Measurements from ENCODE around the gene ENPP1.

ENPP1 gene

DNA sequence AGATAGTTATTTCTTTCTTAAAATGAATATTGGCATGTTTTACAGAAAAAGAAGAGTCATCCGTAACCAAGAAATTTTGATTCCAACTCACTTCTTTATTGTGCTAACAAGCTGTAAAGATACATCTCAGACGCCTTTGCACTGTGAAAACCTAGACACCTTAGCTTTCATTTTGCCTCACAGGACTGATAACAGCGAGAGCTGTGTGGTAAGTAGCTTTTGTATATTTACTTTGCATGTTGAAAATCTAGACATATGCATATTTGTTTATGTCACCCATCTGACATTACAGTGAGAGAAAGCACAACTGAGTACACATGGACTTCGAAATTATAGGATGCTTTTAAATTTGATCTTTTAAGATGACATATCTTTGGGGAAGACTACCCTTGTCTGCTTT, 78.7 kb downstream of the ENPP1 start:
- no peaks in the 10 kb centered on the region for H3K9me2 ChIP-seq (replicated peaks; ENCODE audit: insufficient read depth, low read length)
- no peak overlapping the region for H3K4me2 ChIP-seq (ENCODE audit: low read depth, low read length, poor library complexity, severe bottlenecking)
- no peak overlapping the region for H3K9ac ChIP-seq (ENCODE audit: low read length)
- no peaks in the 10 kb centered on the region for H3K27me3 ChIP-seq (ENCODE audit: low read length)
- H4K20me1 ChIP-seq (ENCODE audit: low read depth, low read length): no peaks in the 10 kb centered on the region
- H3K9me3 ChIP-seq (ENCODE audit: insufficient read depth, low read length): no peaks in the 10 kb centered on the region
- no peak for TF ChIP-seq EZH2phosphoT487 (conservative IDR thresholded peaks at IDR 0.05; ENCODE audit: low read length)
- TF ChIP-seq, protein P1, sequence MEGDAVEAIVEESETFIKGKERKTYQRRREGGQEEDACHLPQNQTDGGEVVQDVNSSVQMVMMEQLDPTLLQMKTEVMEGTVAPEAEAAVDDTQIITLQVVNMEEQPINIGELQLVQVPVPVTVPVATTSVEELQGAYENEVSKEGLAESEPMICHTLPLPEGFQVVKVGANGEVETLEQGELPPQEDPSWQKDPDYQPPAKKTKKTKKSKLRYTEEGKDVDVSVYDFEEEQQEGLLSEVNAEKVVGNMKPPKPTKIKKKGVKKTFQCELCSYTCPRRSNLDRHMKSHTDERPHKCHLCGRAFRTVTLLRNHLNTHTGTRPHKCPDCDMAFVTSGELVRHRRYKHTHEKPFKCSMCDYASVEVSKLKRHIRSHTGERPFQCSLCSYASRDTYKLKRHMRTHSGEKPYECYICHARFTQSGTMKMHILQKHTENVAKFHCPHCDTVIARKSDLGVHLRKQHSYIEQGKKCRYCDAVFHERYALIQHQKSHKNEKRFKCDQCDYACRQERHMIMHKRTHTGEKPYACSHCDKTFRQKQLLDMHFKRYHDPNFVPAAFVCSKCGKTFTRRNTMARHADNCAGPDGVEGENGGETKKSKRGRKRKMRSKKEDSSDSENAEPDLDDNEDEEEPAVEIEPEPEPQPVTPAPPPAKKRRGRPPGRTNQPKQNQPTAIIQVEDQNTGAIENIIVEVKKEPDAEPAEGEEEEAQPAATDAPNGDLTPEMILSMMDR (IDR thresholded peaks at IDR 0.05; ENCODE audit: insufficient read depth, low read length, poor library complexity, severe bottlenecking): no peak
- H3K27ac ChIP-seq (ENCODE audit: low read depth, low read length): no peak overlapping the region
- H3K4me3 ChIP-seq (ENCODE audit: insufficient read depth, low read length, poor library complexity, severe bottlenecking): no peak overlapping the region
- 0 out of 2 replicates have a peak, but pooled peaks cover 3% of the 10 kb centered on the region for H3K36me3 ChIP-seq (ENCODE audit: low read length)
- no peak overlapping the region for H2AFZ ChIP-seq (ENCODE audit: low read depth, low read length, severe bottlenecking)
- no peaks in the 10 kb centered on the region for H3K79me2 ChIP-seq (ENCODE audit: insufficient read depth, low read length)
- no peaks in the 10 kb centered on the region for H3F3A ChIP-seq (ENCODE audit: insufficient read depth)

DNA sequence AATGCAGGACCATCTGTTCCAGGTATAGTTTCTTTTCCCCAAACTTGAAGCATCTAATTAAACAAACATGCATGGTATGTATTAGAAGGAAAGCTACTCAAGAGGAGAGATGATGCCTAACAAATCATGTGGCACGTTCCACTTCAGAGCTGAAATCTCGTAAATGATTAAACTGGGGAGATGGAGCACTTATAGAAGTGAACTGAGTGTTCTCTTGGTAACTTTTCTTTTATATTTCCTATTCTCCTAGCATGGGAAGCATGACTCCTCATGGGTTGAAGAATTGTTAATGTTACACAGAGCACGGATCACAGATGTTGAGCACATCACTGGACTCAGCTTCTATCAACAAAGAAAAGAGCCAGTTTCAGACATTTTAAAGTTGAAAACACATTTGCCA, 82.3 kb downstream of the ENPP1 start:
- no peak overlapping the region for H3K9ac ChIP-seq (ENCODE audit: low read length)
- no peaks in the 10 kb centered on the region for H3F3A ChIP-seq (ENCODE audit: insufficient read depth)
- H3K4me3 ChIP-seq (ENCODE audit: insufficient read depth, low read length, poor library complexity, severe bottlenecking): no peak overlapping the region
- no peak overlapping the region for H2AFZ ChIP-seq (ENCODE audit: low read depth, low read length, severe bottlenecking)
- no peaks in the 10 kb centered on the region for H3K9me3 ChIP-seq (ENCODE audit: insufficient read depth, low read length)
- H3K27me3 ChIP-seq (ENCODE audit: low read length): no peaks in the 10 kb centered on the region
- no peaks in the 10 kb centered on the region for H3K36me3 ChIP-seq (ENCODE audit: low read length)
- H4K20me1 ChIP-seq (ENCODE audit: low read depth, low read length): no peaks in the 10 kb centered on the region
- no peak overlapping the region for H3K4me2 ChIP-seq (ENCODE audit: low read depth, low read length, poor library complexity, severe bottlenecking)
- no peak for TF ChIP-seq EZH2phosphoT487 (conservative IDR thresholded peaks at IDR 0.05; ENCODE audit: low read length)
- TF ChIP-seq, protein P1 (IDR thresholded peaks at IDR 0.05; ENCODE audit: insufficient read depth, low read length, poor library complexity, severe bottlenecking): no peak
- no peaks in the 10 kb centered on the region for H3K9me2 ChIP-seq (replicated peaks; ENCODE audit: insufficient read depth, low read length)
- no peak overlapping the region for H3K27ac ChIP-seq (ENCODE audit: low read depth, low read length)
- H3K79me2 ChIP-seq (ENCODE audit: insufficient read depth, low read length): no peaks in the 10 kb centered on the region

DNA sequence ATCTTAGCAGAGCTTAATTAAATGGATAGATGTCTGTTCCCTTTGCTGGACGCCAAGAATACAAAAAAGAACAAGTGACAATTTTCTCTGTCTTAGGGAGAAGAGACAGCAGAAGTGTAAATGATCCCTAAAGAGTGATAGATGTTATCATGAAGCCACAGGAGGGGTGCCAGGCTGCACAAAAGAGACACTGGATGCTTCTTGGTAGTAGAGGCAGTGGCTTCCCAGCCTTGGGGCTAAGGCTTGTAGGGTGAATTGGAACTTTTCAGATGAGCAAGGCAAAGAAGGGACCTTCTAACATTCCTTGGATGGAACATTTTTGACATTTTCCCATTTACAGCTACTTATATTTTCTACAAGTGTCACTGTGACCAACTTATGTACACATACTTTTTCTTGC, 85.4 kb downstream of the ENPP1 start:
- Histone ChIP-seq H3F3A (ENCODE audit: insufficient read depth) (no peaks in the 10 kb centered on the region), H4K20me1 (ENCODE audit: low read depth, low read length) (no peaks in the 10 kb centered on the region), H3K9me2 (replicated peaks; ENCODE audit: insufficient read depth, low read length) (no peaks in the 10 kb centered on the region), H3K9me3 (ENCODE audit: insufficient read depth, low read length) (peaks cover 4% of the 10 kb centered on the region; the same call in 1 of the 2 replicates), H3K9ac (ENCODE audit: low read length) (no peak overlapping the region), H2AFZ (ENCODE audit: low read depth, low read length, severe bottlenecking) (no peak overlapping the region), H3K27ac (ENCODE audit: low read depth, low read length) (no peak overlapping the region), H3K36me3 (ENCODE audit: low read length) (no peaks in the 10 kb centered on the region), H3K79me2 (ENCODE audit: insufficient read depth, low read length) (no peaks in the 10 kb centered on the region), H3K4me2 (ENCODE audit: low read depth, low read length, poor library complexity, severe bottlenecking) (no peak overlapping the region), H3K27me3 (ENCODE audit: low read length) (no peaks in the 10 kb centered on the region), H3K4me3 (ENCODE audit: insufficient read depth, low read length, poor library complexity, severe bottlenecking) (no peak overlapping the region)
- no peak for TF ChIP-seq EZH2phosphoT487 (conservative IDR thresholded peaks at IDR 0.05; ENCODE audit: low read length)

DNA sequence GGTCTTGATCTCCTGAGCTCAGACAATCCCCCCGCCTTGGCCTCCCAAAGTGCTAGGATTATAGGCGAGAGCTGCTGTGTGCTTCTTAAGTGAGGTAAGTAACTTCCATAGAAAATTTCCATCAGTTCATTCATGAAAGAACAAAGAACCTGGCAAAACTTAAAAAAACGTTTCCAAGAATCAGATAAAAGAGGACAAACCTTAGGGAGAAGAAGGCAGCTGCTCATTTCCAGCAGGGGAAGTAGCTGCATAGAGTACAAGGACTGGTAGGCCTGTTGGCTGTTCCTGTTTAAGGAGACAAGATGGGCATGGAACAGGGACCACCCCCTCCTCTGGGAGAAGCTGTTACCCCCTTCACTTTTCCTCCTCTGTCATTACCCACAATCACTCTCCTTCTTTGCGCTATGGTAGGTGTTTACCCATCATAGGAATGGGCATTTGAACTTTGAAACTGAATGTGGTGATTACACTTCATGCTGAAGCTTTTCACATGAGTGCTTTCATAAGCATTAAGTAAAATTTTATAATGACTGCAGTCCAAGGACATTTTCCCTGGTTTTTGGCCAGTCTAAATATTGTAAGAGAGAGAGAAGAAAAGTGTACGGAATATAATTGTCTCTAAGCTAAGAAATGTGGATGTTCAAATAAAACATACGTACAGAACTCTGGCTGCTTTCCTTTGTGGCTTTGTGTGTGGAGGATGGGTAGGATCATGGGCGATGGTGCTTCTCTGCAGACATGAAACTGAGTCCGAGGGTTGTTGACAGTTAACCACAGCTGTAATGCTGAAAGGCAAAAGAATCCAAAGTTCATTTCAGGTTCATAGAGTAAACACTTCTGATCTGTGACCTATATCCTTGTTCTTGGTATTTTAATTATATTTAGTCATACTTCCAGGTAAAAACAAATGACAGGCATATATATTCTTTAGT, 86.9 kb downstream of the ENPP1 start:
- peaks cover 4% of the 10 kb centered on the region; the same call in 1 of the 2 replicates for H3K9me3 ChIP-seq (ENCODE audit: insufficient read depth, low read length)
- H3K4me2 ChIP-seq (ENCODE audit: low read depth, low read length, poor library complexity, severe bottlenecking): no peak overlapping the region
- no peaks in the 10 kb centered on the region for H3K27me3 ChIP-seq (ENCODE audit: low read length)
- H3K36me3 ChIP-seq (ENCODE audit: low read length): no peaks in the 10 kb centered on the region
- no peaks in the 10 kb centered on the region for H3K9me2 ChIP-seq (replicated peaks; ENCODE audit: insufficient read depth, low read length)
- H2AFZ ChIP-seq (ENCODE audit: low read depth, low read length, severe bottlenecking): no peak overlapping the region
- H3K9ac ChIP-seq (ENCODE audit: low read length): no peak overlapping the region
- no peak overlapping the region for H3K27ac ChIP-seq (ENCODE audit: low read depth, low read length)
- no peak overlapping the region for H3K4me3 ChIP-seq (ENCODE audit: insufficient read depth, low read length, poor library complexity, severe bottlenecking)
- H3K79me2 ChIP-seq (ENCODE audit: insufficient read depth, low read length): no peaks in the 10 kb centered on the region
- H3F3A ChIP-seq (ENCODE audit: insufficient read depth): no peaks in the 10 kb centered on the region
- no peaks in the 10 kb centered on the region for H4K20me1 ChIP-seq (ENCODE audit: low read depth, low read length)
- TF ChIP-seq, protein P1 (IDR thresholded peaks at IDR 0.05; ENCODE audit: insufficient read depth, low read length, poor library complexity, severe bottlenecking): no peak
- TF ChIP-seq EZH2phosphoT487 (conservative IDR thresholded peaks at IDR 0.05; ENCODE audit: low read length): no peak
